Thoracic aorta (tissue), 2 donors: Measurements from ENCODE around the gene CRB1. TPM values are rescaled to one million over a fixed set of nuclear protein-coding genes. Genes with fewer than 3 reads are reported as not detected.
"Not testable (repeated sequence)": the region's sequence is repeated elsewhere in the genome, so short reads cannot be mapped to it uniquely, and the experiment has no call there.

ENCODE experiments used
- ATAC-seq: fragments of 150-250 bp; one replicate; pipeline ENCODE4 v1.8.0; 2017; ENCODE audit warnings: low read depth; ENCODE audit not compliant: insufficient number of reproducible peaks, low FRiP score
- DNase-seq: peaks from one replicate; pipeline ENCODE4 v3.0.0-alpha.2; 2020; ENCODE audit warnings: low spot score
- H3K27ac ChIP-seq, 2 donors: fragments of 200-600 bp; sonication (generic); 1 replicate in 1 of 2; 2 replicates in 1 of 2; pipeline ENCODE4 v1.5.1; 2016; ENCODE audit warnings: mild to moderate bottlenecking in 2 of 2, moderate library complexity in 2 of 2
- H3K27me3 ChIP-seq: fragments of 200-600 bp; sonication (generic); replicated peaks from 2 replicates; pipeline ENCODE4 v1.6.0; 2016; ENCODE audit warnings: mild to moderate bottlenecking; ENCODE audit not compliant: insufficient read depth
- H3K36me3 ChIP-seq: fragments of 200-600 bp; sonication (generic); one replicate; pipeline ENCODE4 v1.5.1; 2016
- H3K4me1 ChIP-seq, 2 donors: fragments of 200-600 bp; sonication (generic); 1 replicate in 1 of 2; 2 replicates in 1 of 2; pipeline versions ENCODE4 v1.5.1 to v1.6.0; 2016; ENCODE audit warnings: low read depth in 2 of 2, mild to moderate bottlenecking in 1 of 2; ENCODE audit not compliant: control insufficient read depth in 1 of 2
- H3K4me3 ChIP-seq: fragments of 200-600 bp; sonication (generic); 2 replicates; pipeline ENCODE4 v1.5.1; 2016; ENCODE audit warnings: mild to moderate bottlenecking
- H3K9me3 ChIP-seq: fragments of 200-600 bp; sonication (generic); 2 replicates; pipeline ENCODE4 v1.5.1; 2016
- CTCF ChIP-seq: fragments of 200-600 bp; sonication (generic); IDR thresholded peaks from one replicate; pipeline ENCODE4 v1.5.1; 2019; ENCODE audit warnings: antibody characterized with exemption
- total RNA-seq, 2 donors: library from RNA; depleted of rRNA; stranded (reverse); fragments of >200 nt; gene quantifications; one replicate each; pipeline versions ENCODE4 v1.1.0 to v1.2.3, GENCODE V29; 2016

The CRB1 gene
- total RNA-seq, 2 donors from 2014 or later, result not detected

GRCh38 chr1:197399755-197400521 lies 131.9 kb downstream of the CRB1 start:
- Histone ChIP-seq H3K9me3 (no peaks in the 10 kb centered on the region), H3K27me3 (no peaks in the 10 kb centered on the region), H3K27ac (no peak overlapping the region), H3K4me1 (no peaks in the 10 kb centered on the region), H3K36me3 (no peaks in the 10 kb centered on the region), H3K4me3 (no peak overlapping the region)
- ATAC-seq, result no peak
- no peak for TF ChIP-seq CTCF
- DNase-seq, result no peak

- no peak for DNase-seq
These were observed 132.5 kb downstream of the CRB1 start for GRCh38 chr1:197400522-197400902.

GRCh38 chr1:197402189-197402588 lies 134.1 kb downstream of the CRB1 start:
- no peak overlapping the region for H3K4me3 ChIP-seq
- no peaks in the 10 kb centered on the region for H3K36me3 ChIP-seq
- DNase-seq (no peak), ATAC-seq (no peak)
- TF ChIP-seq CTCF, result no peak
- no peaks in the 10 kb centered on the region for H3K9me3 ChIP-seq
- no peaks in the 10 kb centered on the region for H3K4me1 ChIP-seq
- H3K27me3 ChIP-seq, result no peaks in the 10 kb centered on the region
- H3K27ac ChIP-seq, result no peak overlapping the region

More at GRCh38 chr1:197400522-197400902, 132.5 kb downstream of the CRB1 start:
- H3K4me1 ChIP-seq, result no peaks in the 10 kb centered on the region
- no peak overlapping the region for H3K27ac ChIP-seq
- ATAC-seq, result no peak
- H3K9me3 ChIP-seq, result no peaks in the 10 kb centered on the region
- no peaks in the 10 kb centered on the region for H3K36me3 ChIP-seq
- no peak overlapping the region for H3K4me3 ChIP-seq
- no peaks in the 10 kb centered on the region for H3K27me3 ChIP-seq
- no peak for TF ChIP-seq CTCF

GRCh38 chr1:197404774-197405173 lies 136.7 kb downstream of the CRB1 start:
- H3K4me1 ChIP-seq, H3K9me3 ChIP-seq, H3K27me3 ChIP-seq, H3K4me3 ChIP-seq, H3K27ac ChIP-seq, ATAC-seq, H3K36me3 ChIP-seq, DNase-seq: not testable (repeated sequence)

GRCh38 chr1:197405614-197406013 lies 137.6 kb downstream of the CRB1 start:
- H3K27me3 ChIP-seq, DNase-seq, H3K36me3 ChIP-seq, H3K27ac ChIP-seq, H3K9me3 ChIP-seq, H3K4me1 ChIP-seq, H3K4me3 ChIP-seq, ATAC-seq: not testable (repeated sequence)

GRCh38 chr1:197413564-197413963 lies 145.5 kb downstream of the CRB1 start:
- ATAC-seq, result no peak
- Histone ChIP-seq H3K4me1 (no peaks in the 10 kb centered on the region), H3K9me3 (no peaks in the 10 kb centered on the region), H3K36me3 (no peaks in the 10 kb centered on the region), H3K27me3 (no peaks in the 10 kb centered on the region), H3K4me3 (no peak overlapping the region), H3K27ac (no peak overlapping the region)
- DNase-seq, result no peak
- TF ChIP-seq CTCF, result no peak
